Upper lobe of left lung (tissue), 6 donors: Measurements from ENCODE around the gene EZH2. TPM values are rescaled to one million over a fixed set of nuclear protein-coding genes. Genes with fewer than 3 reads are reported as not detected.

Experiments used
- ATAC-seq, 2 donors: fragments of 200-7000 bp; cut with Tn5 transposase; one replicate each; pipeline ENCODE4 v1.9.1; 2022; ENCODE audit warnings: mild to moderate bottlenecking in 2 of 2, moderate library complexity in 2 of 2; ENCODE audit not compliant: low FRiP score in 2 of 2
- DNase-seq, 2 donors: peaks; one replicate each; pipeline ENCODE4 v3.0.0-alpha.2; 2019 to 2020
- H3K27ac ChIP-seq, 4 donors: fragments of 200-600 bp; sonication (generic); one replicate each; pipeline ENCODE4 v1.5.1; 2016 to 2019
- H3K27me3 ChIP-seq, 4 donors: fragments of 200-600 bp; sonication (generic); one replicate each; pipeline ENCODE4 v1.5.1; 2017 to 2019
- H3K36me3 ChIP-seq, 4 donors: fragments of 200-600 bp; sonication (generic); one replicate each; pipeline ENCODE4 v1.5.1; 2016 to 2019
- H3K4me1 ChIP-seq, 4 donors: fragments of 200-600 bp; sonication (generic); one replicate each; pipeline ENCODE4 v1.5.1; 2018 to 2019
- H3K4me3 ChIP-seq, 4 donors: fragments of 200-600 bp; sonication (generic); one replicate each; pipeline ENCODE4 v1.5.1; 2017 to 2019; ENCODE audit warnings: mild to moderate bottlenecking in 2 of 4, moderate library complexity in 1 of 4
- H3K9me3 ChIP-seq, 4 donors: fragments of 200-600 bp; sonication (generic); one replicate each; pipeline ENCODE4 v1.5.1; 2018 to 2019
- CTCF ChIP-seq, 6 experiments: fragments of 450-650 bp in 4 of 6; fragments of 200-600 bp in 2 of 6; sonication (generic) in 2 of 6; IDR thresholded peaks; one replicate each; pipeline ENCODE4 v1.5.1; 2016 to 2019; ENCODE audit warnings: antibody characterized with exemption in 6 of 6
- EP300 ChIP-seq, 4 donors: sonication (generic); formaldehyde crosslinking; IDR thresholded peaks; one replicate each; pipeline ENCODE4 v1.5.1; 2017; ENCODE audit warnings: antibody characterized with exemption in 4 of 4, control low read depth in 2 of 4
- POLR2A ChIP-seq, 4 donors: fragments of 450-650 bp; IDR thresholded peaks; one replicate each; pipeline ENCODE4 v1.5.1; 2016 to 2017; ENCODE audit warnings: antibody characterized with exemption in 4 of 4, mild to moderate bottlenecking in 2 of 4
- POLR2AphosphoS5 ChIP-seq, 2 donors: sonication (generic); formaldehyde crosslinking; IDR thresholded peaks; one replicate each; pipeline ENCODE4 v1.5.1; 2017; ENCODE audit warnings: antibody characterized with exemption in 2 of 2
- WGBS, 2 donors: methylation state at CpG; one replicate each; pipeline ENCODE4 v1.1.5; 2017 to 2018; 5-methylcytosine and 5-hydroxymethylcytosine counted together
- total RNA-seq, 6 donors: library from RNA; depleted of rRNA in 4 of 6; stranded (reverse); fragments of >200 nt in 4 of 6; gene quantifications; one replicate each; pipeline versions ENCODE4 v1.1.0 to v1.2.1, GENCODE V29; 2016 to 2021
- donor health status: DM: no; HTN: no; CAD: no; lungs with moderate emphysema.
- donor health status: DM: no; HTN: yes; CAD: no; lungs with severe emphysema.

The EZH2 gene
- total RNA-seq, 6 donors from 2014 or later, result 0.89 to 4.6 (median 3.1) TPM

GRCh38 chr7:148918058-148918596, 34.0 kb upstream of the EZH2 start:
- no peaks in the 10 kb centered on the region for H3K9me3 ChIP-seq
- no peak for DNase-seq
- peaks cover 0 to 5% (median 0%) of the 10 kb centered on the region in 4 donors for H3K4me1 ChIP-seq
- H3K27ac ChIP-seq, result no peak overlapping the region
- TF ChIP-seq EP300 (IDR thresholded peaks at IDR 0.05) (no peak), CTCF (IDR thresholded peaks at IDR 0.05) (no peak), POLR2A (IDR thresholded peaks at IDR 0.05) (no peak), POLR2AphosphoS5 (IDR thresholded peaks at IDR 0.05) (no peak)
- H3K36me3 ChIP-seq, result no peaks in the 10 kb centered on the region
- no peaks in the 10 kb centered on the region for H3K27me3 ChIP-seq
- WGBS, 2 donors, result 83 to 89% methylated on average over 10 of the region's 10 CpGs
- no peak overlapping the region for H3K4me3 ChIP-seq
- no peak for ATAC-seq

GRCh38 chr7:148916186-148916585, 32.1 kb upstream of the EZH2 start:
- H3K27ac ChIP-seq, result no peak overlapping the region
- no peak for TF ChIP-seq POLR2A (IDR thresholded peaks at IDR 0.05)
- 46 to 54% methylated on average over 1 of the region's 1 CpG for WGBS, 2 donors
- no peak overlapping the region for H3K4me3 ChIP-seq
- ATAC-seq (no peak), DNase-seq (no peak)
- no peaks in the 10 kb centered on the region for H3K9me3 ChIP-seq
- H3K27me3 ChIP-seq, result no peaks in the 10 kb centered on the region
- peaks cover 0 to 5% (median 0%) of the 10 kb centered on the region in 4 donors for H3K4me1 ChIP-seq
- H3K36me3 ChIP-seq, result no peaks in the 10 kb centered on the region

DNA sequence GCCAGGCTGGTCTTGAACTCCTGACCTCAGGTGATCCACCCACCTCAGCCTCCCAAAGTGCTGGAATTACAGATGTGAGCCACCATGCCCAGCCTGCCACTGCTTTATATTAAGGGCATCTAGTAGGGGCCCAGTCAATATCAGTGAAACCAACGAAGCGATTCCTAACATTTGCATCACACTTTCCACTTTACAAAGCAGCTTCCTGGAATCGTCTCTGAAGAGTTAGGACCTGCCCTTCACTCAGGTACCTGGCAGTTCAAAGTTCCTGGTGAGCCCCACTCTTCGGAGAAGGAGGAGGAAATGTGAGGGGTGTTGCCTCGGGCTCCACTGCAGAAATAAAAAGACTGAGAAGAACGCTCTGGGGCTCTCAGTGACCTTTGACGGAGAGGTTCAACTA, 31.1 kb upstream of the EZH2 start:
- H3K27me3 ChIP-seq, result no peaks in the 10 kb centered on the region
- H3K4me1 ChIP-seq, result peaks cover 0 to 5% (median 0%) of the 10 kb centered on the region in 4 donors
- WGBS, 2 donors, result 80 to 87% methylated on average over 7 of the region's 7 CpGs
- ATAC-seq (no peak), DNase-seq (no peak)
- H3K27ac ChIP-seq, result no peak overlapping the region
- no peak overlapping the region for H3K4me3 ChIP-seq
- no peak for TF ChIP-seq EP300 (IDR thresholded peaks at IDR 0.05)
- TF ChIP-seq POLR2AphosphoS5 (IDR thresholded peaks at IDR 0.05), result no peak
- no peak for TF ChIP-seq POLR2A (IDR thresholded peaks at IDR 0.05)
- TF ChIP-seq CTCF (IDR thresholded peaks at IDR 0.05), result no peak
- no peaks in the 10 kb centered on the region for H3K36me3 ChIP-seq
- no peaks in the 10 kb centered on the region for H3K9me3 ChIP-seq

DNA sequence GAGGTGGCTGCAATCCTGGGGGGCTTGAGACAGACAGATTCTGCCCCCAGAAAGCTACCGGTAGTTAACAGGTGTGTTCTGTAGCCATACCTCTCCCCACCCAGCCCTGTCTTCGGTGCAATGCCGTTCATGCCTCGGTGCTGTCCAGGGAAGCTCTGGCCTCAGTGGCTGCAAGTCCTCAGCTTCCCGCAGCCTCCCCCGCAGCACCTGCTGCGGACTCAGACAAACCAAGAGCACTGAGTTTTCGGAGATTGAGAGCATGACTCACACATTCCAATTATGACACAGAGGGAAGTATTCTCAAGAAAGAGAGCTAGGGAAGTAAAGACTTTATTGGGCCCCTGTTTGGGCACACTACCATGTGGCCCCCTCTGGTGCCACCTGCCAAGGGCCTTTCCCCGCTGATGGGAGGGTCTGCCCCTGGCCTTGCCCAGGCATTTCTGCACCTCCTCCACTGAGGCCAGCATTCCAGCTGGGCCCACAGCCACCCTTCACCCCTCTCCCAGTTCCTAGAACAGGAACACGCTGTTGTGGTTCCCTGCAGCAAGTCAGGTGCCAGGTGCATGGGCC, 30.2 kb upstream of the EZH2 start:
- Histone ChIP-seq H3K4me1 (peaks cover 0 to 5% (median 0%) of the 10 kb centered on the region in 4 donors), H3K9me3 (no peaks in the 10 kb centered on the region), H3K27ac (no peak overlapping the region), H3K27me3 (no peaks in the 10 kb centered on the region), H3K4me3 (no peak overlapping the region), H3K36me3 (no peaks in the 10 kb centered on the region)
- 62 to 70% methylated on average over 8 to 10 of the region's 10 CpGs for WGBS, 2 donors
- peak in 1 of 2 donors; percentile 48 for DNase-seq
- peak; percentile 27 to 34 for ATAC-seq
- TF ChIP-seq CTCF (IDR thresholded peaks at IDR 0.05), result no peak

DNA sequence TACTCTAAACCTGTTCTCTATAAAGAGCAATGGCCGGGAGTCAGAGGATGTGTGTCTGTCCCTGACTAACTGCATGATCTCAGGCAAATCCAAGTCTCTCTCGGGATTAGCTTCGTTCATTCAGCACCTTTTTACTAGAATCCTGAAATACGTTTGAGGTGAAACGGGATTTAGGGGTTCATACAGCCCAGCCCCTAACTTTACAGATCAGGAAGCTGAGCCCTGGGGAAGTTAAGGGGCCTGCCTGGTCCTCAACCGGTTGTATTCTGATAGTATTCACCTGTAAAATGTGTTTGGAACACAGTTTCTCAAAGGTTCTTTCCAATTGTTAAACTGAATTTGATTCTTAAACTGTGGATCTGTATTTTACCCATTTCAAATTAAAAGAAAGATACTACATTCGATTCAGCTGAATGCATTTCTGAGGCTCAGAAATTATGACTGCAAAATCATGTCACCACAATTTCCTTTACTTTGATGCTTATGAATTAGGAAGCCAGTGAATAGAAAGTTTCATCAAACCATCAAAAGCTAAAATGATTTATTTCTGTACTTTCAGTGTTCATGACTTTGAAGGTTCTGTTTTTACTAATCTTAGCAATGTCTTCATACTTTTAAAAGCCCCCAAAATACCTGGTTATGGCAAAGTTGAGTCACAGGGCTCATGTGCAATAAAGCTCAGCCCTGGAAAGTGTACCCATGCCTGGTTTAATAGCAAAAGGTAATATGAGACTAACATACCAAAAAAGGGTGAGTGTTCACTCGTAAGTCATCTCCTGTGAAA, 28.9 kb upstream of the EZH2 start:
- H3K27me3 ChIP-seq, result no peaks in the 10 kb centered on the region
- TF ChIP-seq CTCF (IDR thresholded peaks at IDR 0.05) (no peak), EP300 (IDR thresholded peaks at IDR 0.05) (no peak), POLR2A (IDR thresholded peaks at IDR 0.05) (no peak)
- H3K27ac ChIP-seq, result no peak overlapping the region
- DNase-seq (no peak), ATAC-seq (no peak)
- no peak overlapping the region for H3K4me3 ChIP-seq
- H3K36me3 ChIP-seq, result no peaks in the 10 kb centered on the region
- peaks cover 0 to 5% (median 0%) of the 10 kb centered on the region in 4 donors for H3K4me1 ChIP-seq
- no peaks in the 10 kb centered on the region for H3K9me3 ChIP-seq
- 79 to 80% methylated on average over 8 of the region's 8 CpGs for WGBS, 2 donors
